Body of pancreas (tissue), 4 donors: Measurements from ENCODE around the gene GGCT. TPM values are rescaled to one million over a fixed set of nuclear protein-coding genes. Genes with fewer than 3 reads are reported as not detected.

Source experiments
- ATAC-seq: fragments of 150-250 bp; one replicate; pipeline ENCODE4 v1.9.1; 2016
- DNase-seq, 4 donors: peaks; one replicate each; pipeline ENCODE4 v3.0.0-alpha.2; 2019
- H3K27ac ChIP-seq, 4 donors: fragments of 200-600 bp; sonication (generic); 1 replicate in 3 of 4; 2 replicates in 1 of 4; pipeline versions ENCODE4 v1.5.1 to v1.6.1; 2016 to 2019; ENCODE audit warnings: mild to moderate bottlenecking in 1 of 4, mixed read lengths in 1 of 4, moderate library complexity in 1 of 4
- H3K27me3 ChIP-seq, 2 donors: fragments of 200-600 bp; sonication (generic); one replicate each; pipeline ENCODE4 v1.6.0; 2016; ENCODE audit warnings: mild to moderate bottlenecking in 1 of 2
- H3K36me3 ChIP-seq, 2 donors: fragments of 200-600 bp; sonication (generic); replicated peaks in 1 of 2; 2 replicates each; pipeline ENCODE4 v1.5.1; 2016; ENCODE audit warnings: low read depth in 2 of 2; ENCODE audit not compliant: insufficient read depth in 1 of 2
- H3K4me1 ChIP-seq: fragments of 200-600 bp; sonication (generic); one replicate; pipeline ENCODE4 v1.6.0; 2016
- H3K4me3 ChIP-seq, 2 donors: fragments of 200-600 bp; sonication (generic); 1 replicate in 1 of 2; 2 replicates in 1 of 2; pipeline ENCODE4 v1.5.1; 2016 to 2019
- H3K9me3 ChIP-seq, 3 donors: fragments of 200-600 bp; sonication (generic); 1 replicate in 2 of 3; 2 replicates in 1 of 3; pipeline ENCODE4 v1.5.1; 2016
- POLR2A ChIP-seq, 3 donors: fragments of 450-650 bp; IDR thresholded peaks; one replicate each; pipeline ENCODE4 v1.6.1; 2016; ENCODE audit warnings: antibody characterized with exemption in 3 of 3, mild to moderate bottlenecking in 2 of 3
- WGBS, 2 donors: methylation state at CpG; one replicate each; pipeline ENCODE4 v1.1.5; 2017; 5-methylcytosine and 5-hydroxymethylcytosine counted together
- intact Hi-C: fragments of 100-400 bp; cut with DNase I; formaldehyde crosslinking; loops from one replicate; pipeline ENCODE4 v1.15.1; 2023
- total RNA-seq, 2 donors: library from RNA; depleted of rRNA; stranded (reverse); fragments of >200 nt; gene quantifications; one replicate each; pipeline ENCODE4 v1.1.0, GENCODE V29; 2016
- TF ChIP-seq, protein P1 (sequence below), 7 experiments: fragments of 450-650 bp in 4 of 7; fragments of 200-600 bp in 3 of 7; sonication (generic) in 3 of 7; IDR thresholded peaks; one replicate each; pipeline ENCODE4 v1.5.1; 2016 to 2019; ENCODE audit warnings: antibody characterized with exemption in 7 of 7

GGCT gene
- total RNA-seq, 2 donors from 2014 or later: 13.5 to 42.2 TPM

DNA sequence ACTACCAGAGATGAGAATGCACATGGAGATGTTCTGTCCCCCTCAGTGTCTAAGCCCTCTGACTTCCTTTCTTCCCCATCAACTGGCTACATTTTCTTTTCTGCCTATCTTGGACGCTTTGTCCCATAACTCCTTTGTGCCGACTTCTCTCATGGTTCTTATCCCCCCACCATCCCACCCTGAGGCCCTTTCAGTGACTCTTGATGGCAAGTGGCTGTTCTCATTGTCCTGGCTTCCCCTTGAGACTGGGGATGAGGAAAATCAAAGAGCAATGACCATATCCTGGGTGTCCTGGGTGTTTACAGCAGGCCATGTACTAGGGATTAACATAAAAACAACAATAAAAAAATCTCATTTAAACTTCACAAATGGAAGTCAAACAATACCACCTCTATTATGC, 18.8 kb upstream of the GGCT start:
- DNase-seq (no peak), ATAC-seq (no peak)
- no peak overlapping the region for H3K4me3 ChIP-seq
- intact Hi-C loops: no loop called here
- TF ChIP-seq POLR2A (IDR thresholded peaks at IDR 0.05): no peak
- TF ChIP-seq, protein P1, sequence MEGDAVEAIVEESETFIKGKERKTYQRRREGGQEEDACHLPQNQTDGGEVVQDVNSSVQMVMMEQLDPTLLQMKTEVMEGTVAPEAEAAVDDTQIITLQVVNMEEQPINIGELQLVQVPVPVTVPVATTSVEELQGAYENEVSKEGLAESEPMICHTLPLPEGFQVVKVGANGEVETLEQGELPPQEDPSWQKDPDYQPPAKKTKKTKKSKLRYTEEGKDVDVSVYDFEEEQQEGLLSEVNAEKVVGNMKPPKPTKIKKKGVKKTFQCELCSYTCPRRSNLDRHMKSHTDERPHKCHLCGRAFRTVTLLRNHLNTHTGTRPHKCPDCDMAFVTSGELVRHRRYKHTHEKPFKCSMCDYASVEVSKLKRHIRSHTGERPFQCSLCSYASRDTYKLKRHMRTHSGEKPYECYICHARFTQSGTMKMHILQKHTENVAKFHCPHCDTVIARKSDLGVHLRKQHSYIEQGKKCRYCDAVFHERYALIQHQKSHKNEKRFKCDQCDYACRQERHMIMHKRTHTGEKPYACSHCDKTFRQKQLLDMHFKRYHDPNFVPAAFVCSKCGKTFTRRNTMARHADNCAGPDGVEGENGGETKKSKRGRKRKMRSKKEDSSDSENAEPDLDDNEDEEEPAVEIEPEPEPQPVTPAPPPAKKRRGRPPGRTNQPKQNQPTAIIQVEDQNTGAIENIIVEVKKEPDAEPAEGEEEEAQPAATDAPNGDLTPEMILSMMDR (IDR thresholded peaks at IDR 0.05): no peak
- H3K4me1 ChIP-seq: peaks cover 11% of the 10 kb centered on the region
- WGBS, 2 donors: 93 to 97% methylated on average over 2 of the region's 2 CpGs
- no peak overlapping the region for H3K27ac ChIP-seq
- H3K36me3 ChIP-seq: no peaks in the 10 kb centered on the region
- no peaks in the 10 kb centered on the region for H3K27me3 ChIP-seq
- no peaks in the 10 kb centered on the region for H3K9me3 ChIP-seq

DNA sequence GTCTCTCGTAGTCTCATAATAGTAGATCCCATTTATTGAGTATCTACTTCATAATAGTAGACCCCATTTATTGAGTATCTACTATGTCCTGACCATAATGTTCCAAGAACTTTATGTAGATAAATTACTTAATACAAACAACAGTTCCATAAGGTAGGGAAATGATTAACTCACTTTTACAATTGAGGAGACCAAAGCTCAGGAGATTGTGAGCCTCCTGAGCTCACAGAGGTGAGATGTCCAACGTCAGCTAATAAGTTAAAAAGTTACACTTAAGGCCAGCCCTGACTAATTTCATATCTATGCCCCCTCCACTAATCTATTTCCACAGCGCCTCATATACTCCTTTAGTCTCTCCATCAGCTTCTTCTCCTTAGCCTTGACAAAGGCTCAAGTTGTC, 17.5 kb upstream of the GGCT start:
- no peak for ATAC-seq
- no peaks in the 10 kb centered on the region for H3K27me3 ChIP-seq
- WGBS, 2 donors: 77 to 84% methylated on average over 3 of the region's 3 CpGs
- no peaks in the 10 kb centered on the region for H3K36me3 ChIP-seq
- DNase-seq: no peak
- no peaks in the 10 kb centered on the region for H3K9me3 ChIP-seq
- intact Hi-C loops: no loop called here
- H3K4me3 ChIP-seq: no peak overlapping the region
- TF ChIP-seq, protein P1 (IDR thresholded peaks at IDR 0.05): no peak
- TF ChIP-seq POLR2A (IDR thresholded peaks at IDR 0.05): no peak
- peaks cover 12% of the 10 kb centered on the region for H3K4me1 ChIP-seq
- H3K27ac ChIP-seq: no peak overlapping the region

DNA sequence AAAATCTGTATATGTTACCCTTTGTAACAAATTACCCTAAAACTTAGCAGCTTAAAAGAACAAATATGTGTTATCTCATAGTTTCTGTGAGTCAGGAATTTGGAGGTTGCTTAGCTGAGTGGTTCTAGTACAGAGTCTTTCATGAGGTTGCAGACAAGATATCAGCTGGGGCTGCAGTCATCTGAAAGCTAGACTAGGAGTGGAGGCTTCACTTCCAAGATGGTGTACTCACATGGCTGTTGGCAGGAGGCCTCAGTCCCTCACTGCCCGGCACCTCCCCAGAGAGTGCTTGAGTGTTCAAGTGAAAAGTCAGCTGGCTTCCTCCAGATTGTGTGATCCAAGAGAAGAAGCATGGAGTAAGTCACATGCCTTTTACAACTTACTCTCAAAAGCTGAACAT, 16.9 kb upstream of the GGCT start:
- H3K4me3 ChIP-seq: no peak overlapping the region
- peak in 3 of 4 donors; percentile 18 to 34 (median 26) for DNase-seq
- no peaks in the 10 kb centered on the region for H3K36me3 ChIP-seq
- intact Hi-C loops: no loop called here
- WGBS, 2 donors: 75 to 100% methylated on average over 1 of the region's 1 CpG
- peak; percentile 27 for ATAC-seq
- no peaks in the 10 kb centered on the region for H3K9me3 ChIP-seq
- TF ChIP-seq, protein P1 (IDR thresholded peaks at IDR 0.05): no peak
- TF ChIP-seq POLR2A (IDR thresholded peaks at IDR 0.05): no peak
- H3K27ac ChIP-seq: no peak overlapping the region
- no peaks in the 10 kb centered on the region for H3K27me3 ChIP-seq
- H3K4me1 ChIP-seq: peaks cover 12% of the 10 kb centered on the region

DNA sequence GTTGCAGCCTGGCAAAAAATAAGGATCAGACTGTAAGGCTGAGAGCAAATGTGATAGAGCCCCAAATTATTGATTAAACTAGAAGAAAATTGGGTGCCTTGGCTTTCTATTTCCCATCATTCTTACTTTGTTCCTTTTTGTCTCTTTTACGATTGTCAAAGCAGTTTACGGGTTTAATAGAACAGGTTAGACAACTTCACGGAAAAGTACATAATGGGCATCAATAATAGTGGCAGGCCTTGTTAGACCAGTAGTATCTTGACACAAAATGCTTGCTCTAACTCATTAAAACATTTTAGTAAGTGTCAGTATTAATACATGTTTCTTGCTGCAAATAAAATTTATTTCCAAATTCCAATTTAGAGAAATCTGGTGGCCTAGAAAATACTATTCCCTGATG, 14.5 kb upstream of the GGCT start:
- DNase-seq (no peak), ATAC-seq (peak; percentile 30)
- WGBS, 2 donors: 12 to 28% methylated on average over 3 of the region's 3 CpGs
- no peaks in the 10 kb centered on the region for H3K36me3 ChIP-seq
- no peaks in the 10 kb centered on the region for H3K27me3 ChIP-seq
- H3K4me3 ChIP-seq: no peak overlapping the region
- H3K27ac ChIP-seq: peak overlapping the region in 1 of 4 donors; percentile 36
- intact Hi-C loops: no loop called here
- TF ChIP-seq, protein P1 (IDR thresholded peaks at IDR 0.05): no peak
- TF ChIP-seq POLR2A (IDR thresholded peaks at IDR 0.05): no peak
- peaks cover 12% of the 10 kb centered on the region for H3K4me1 ChIP-seq
- no peaks in the 10 kb centered on the region for H3K9me3 ChIP-seq

DNA sequence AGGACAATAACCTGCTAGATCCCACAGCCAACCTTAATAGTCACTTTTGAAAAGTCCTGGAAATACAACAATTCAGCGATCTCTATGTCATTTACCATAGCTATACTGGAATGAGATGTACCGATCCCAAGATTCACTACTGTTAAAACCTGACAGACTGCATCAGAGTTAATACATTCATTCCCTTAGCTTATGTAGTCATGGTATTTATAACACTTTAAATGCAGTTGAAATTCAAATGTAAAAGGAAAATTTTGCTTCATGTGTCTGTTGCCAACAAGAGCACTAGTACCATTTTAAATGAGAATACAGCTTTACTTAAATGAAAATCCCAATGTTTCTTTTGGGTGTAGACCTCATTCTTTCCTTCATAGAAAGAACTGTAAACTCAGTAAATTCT, 11.1 kb upstream of the GGCT start:
- Histone ChIP-seq H3K4me1 (peaks cover 12% of the 10 kb centered on the region), H3K27ac (no peak overlapping the region), H3K36me3 (no peaks in the 10 kb centered on the region), H3K9me3 (no peaks in the 10 kb centered on the region), H3K4me3 (no peak overlapping the region), H3K27me3 (no peaks in the 10 kb centered on the region)
- DNase-seq: no peak
- TF ChIP-seq, protein P1 (IDR thresholded peaks at IDR 0.05): no peak
- TF ChIP-seq POLR2A (IDR thresholded peaks at IDR 0.05): no peak
- intact Hi-C loops: no loop called here
- 94 to 96% methylated on average over 2 of the region's 2 CpGs for WGBS, 2 donors
- no peak for ATAC-seq
